Lower lobe of right lung (tissue), 2 donors: ENCODE data around the gene ABCA4. TPM values are rescaled to one million over a fixed set of nuclear protein-coding genes. Genes with fewer than 3 reads are reported as not detected.

Source experiments
- ATAC-seq, 2 donors: fragments of 200-7000 bp; cut with Tn5 transposase; one replicate each; pipeline ENCODE4 v1.9.1; 2020 to 2022; ENCODE audit warnings: mild to moderate bottlenecking in 2 of 2, moderate library complexity in 2 of 2
- DNase-seq: peaks from one replicate; pipeline ENCODE4 v3.0.0-alpha.2; 2020
- H3K27ac ChIP-seq: fragments of 200-600 bp; one replicate; pipeline ENCODE4 v1.8.0; 2022
- H3K27me3 ChIP-seq: fragments of 200-600 bp; one replicate; pipeline ENCODE4 v1.8.0; 2022; ENCODE audit warnings: low read depth
- H3K36me3 ChIP-seq: fragments of 200-600 bp; one replicate; pipeline ENCODE4 v1.8.0; 2022; ENCODE audit warnings: mild to moderate bottlenecking
- H3K4me1 ChIP-seq: fragments of 200-600 bp; one replicate; pipeline ENCODE4 v1.8.0; 2022
- H3K4me3 ChIP-seq: fragments of 200-600 bp; one replicate; pipeline ENCODE4 v1.8.0; 2022; ENCODE audit warnings: mild to moderate bottlenecking
- H3K9me3 ChIP-seq: fragments of 200-600 bp; one replicate; pipeline ENCODE4 v1.8.0; 2022
- CTCF ChIP-seq: fragments of 200-600 bp; IDR thresholded peaks from one replicate; pipeline ENCODE4 v1.8.0; 2022; ENCODE audit warnings: antibody characterized with exemption, mild to moderate bottlenecking
- intact Hi-C: fragments of 100-400 bp; cut with DNase I; formaldehyde crosslinking; loops from one replicate; pipeline ENCODE4 v1.11.0; 2022
- total RNA-seq: library from RNA; stranded (reverse); fragmentation: NEBNext Ultra II Directional; extraction: Animal tissue kit (Norgen Biotek cat#: 25700); gene quantifications from one replicate; pipeline ENCODE4 v1.2.1, GENCODE V29; 2021
- donor health status: DM: no; HTN: yes; CAD: no; lungs with severe emphysema.

Gene ABCA4
- total RNA-seq, 1 donor from 2014 or later = 1.9 TPM

GRCh38 chr1:93976711-93977597, 144.0 kb downstream of the ABCA4 start:
- no peak overlapping the region for H3K27ac ChIP-seq

GRCh38 chr1:93976291-93976690, 144.7 kb downstream of the ABCA4 start:
- ATAC-seq (no peak), DNase-seq (no peak)
- H3K4me3 ChIP-seq = no peak overlapping the region
- H3K4me1 ChIP-seq = peaks cover 5% of the 10 kb centered on the region
- TF ChIP-seq CTCF = no peak
- no peaks in the 10 kb centered on the region for H3K9me3 ChIP-seq
- intact Hi-C loops = no loop called here
- H3K36me3 ChIP-seq = no peaks in the 10 kb centered on the region
- H3K27me3 ChIP-seq = no peaks in the 10 kb centered on the region
- no peak overlapping the region for H3K27ac ChIP-seq

More at GRCh38 chr1:93976711-93977597, 144.0 kb downstream of the ABCA4 start:
- no peak for TF ChIP-seq CTCF
- DNase-seq (no peak), ATAC-seq (no peak)
- H3K9me3 ChIP-seq = no peaks in the 10 kb centered on the region
- intact Hi-C loops = no loop called here
- H3K4me3 ChIP-seq = no peak overlapping the region
- H3K27me3 ChIP-seq = no peaks in the 10 kb centered on the region
- peaks cover 5% of the 10 kb centered on the region for H3K4me1 ChIP-seq
- H3K36me3 ChIP-seq = no peaks in the 10 kb centered on the region

DNA sequence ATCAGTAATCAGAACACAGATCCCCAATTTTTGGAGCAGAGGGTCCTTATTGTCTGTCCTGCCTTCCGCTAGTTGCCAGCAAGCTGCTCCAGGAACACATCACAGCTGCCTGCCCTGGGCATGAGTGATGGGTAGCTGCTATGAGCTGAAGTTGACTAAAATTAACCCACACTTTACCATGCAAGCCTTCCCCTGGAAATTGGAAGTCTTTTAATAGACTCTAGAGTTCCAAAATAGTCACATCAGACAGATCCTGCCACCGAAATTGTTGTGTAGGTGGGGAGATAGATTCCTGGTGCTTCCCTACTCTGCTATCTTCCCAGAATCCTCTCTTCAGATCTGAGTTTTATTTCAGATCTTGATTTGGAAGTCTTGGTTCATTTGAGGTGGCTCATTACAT, 148.6 kb downstream of the ABCA4 start:
- ATAC-seq = no peak
- Histone ChIP-seq H3K36me3 (no peaks in the 10 kb centered on the region), H3K27ac (no peak overlapping the region), H3K9me3 (no peaks in the 10 kb centered on the region), H3K4me3 (no peak overlapping the region), H3K27me3 (no peaks in the 10 kb centered on the region), H3K4me1 (no peaks in the 10 kb centered on the region)
- TF ChIP-seq CTCF = no peak
- DNase-seq = no peak
- intact Hi-C loops = no loop called here

DNA sequence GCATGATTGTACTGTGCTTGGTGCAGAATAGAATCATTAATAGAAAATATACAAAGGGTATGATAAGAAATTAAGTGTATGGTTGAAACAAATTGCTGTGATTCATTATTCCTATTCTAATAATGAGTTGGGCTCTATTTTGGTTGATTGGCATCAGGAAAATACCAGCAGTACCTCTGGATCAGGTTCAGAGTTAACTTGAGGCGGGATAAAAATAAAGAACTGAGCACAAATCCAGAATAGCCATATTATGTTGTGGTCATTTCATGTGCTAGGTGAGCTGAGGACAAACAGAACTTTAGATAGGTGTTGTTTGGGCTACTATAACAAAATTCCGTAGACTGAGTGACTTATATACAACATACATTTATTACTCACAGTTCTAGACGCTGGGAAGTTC, 151.1 kb downstream of the ABCA4 start:
- Histone ChIP-seq H3K27ac (no peak overlapping the region), H3K36me3 (no peaks in the 10 kb centered on the region), H3K27me3 (no peaks in the 10 kb centered on the region), H3K4me3 (no peak overlapping the region), H3K4me1 (no peaks in the 10 kb centered on the region), H3K9me3 (no peaks in the 10 kb centered on the region)
- TF ChIP-seq CTCF = no peak
- no peak for ATAC-seq
- no peak for DNase-seq
- intact Hi-C loops = no loop called here

DNA sequence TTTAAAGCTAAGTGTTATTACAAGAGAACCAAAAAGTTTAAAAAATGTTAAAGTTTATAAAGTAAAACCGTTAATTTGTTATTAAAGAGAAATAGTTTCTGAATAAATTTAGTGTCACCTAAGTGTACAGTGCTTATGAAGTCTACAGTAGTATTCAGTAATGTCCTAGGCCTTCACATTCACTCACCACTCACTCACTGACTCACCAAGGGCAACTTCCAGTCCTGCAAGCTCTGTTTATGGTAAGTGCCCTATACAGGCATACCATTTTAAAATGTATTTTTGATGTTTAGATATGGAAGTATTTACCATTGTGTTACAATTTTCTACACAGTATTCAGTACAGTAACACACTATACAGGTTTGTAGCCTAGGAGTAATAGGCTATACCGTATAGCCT, 151.6 kb downstream of the ABCA4 start:
- ATAC-seq = no peak
- intact Hi-C loops = no loop called here
- H3K4me3 ChIP-seq = no peak overlapping the region

More for the DNA sequence above, 151.6 kb downstream of the ABCA4 start:
- no peaks in the 10 kb centered on the region for H3K36me3 ChIP-seq
- no peaks in the 10 kb centered on the region for H3K4me1 ChIP-seq
- no peak overlapping the region for H3K27ac ChIP-seq
- no peaks in the 10 kb centered on the region for H3K27me3 ChIP-seq
- no peak for TF ChIP-seq CTCF
- no peak for DNase-seq
- H3K9me3 ChIP-seq = no peaks in the 10 kb centered on the region
